Astrocyte (in vitro differentiated cells and primary cell): ENCODE measurements around the gene AMMECR1. TPM values are rescaled to one million over a fixed set of nuclear protein-coding genes. Genes with fewer than 3 reads are reported as not detected.

Source experiments
- DNase-seq: peaks from one replicate; pipeline ENCODE4 v3.0.0-alpha.2; 2010; ENCODE audit warnings: low read depth
- FAIRE-seq: peaks from 2 replicates; lab custom pipeline; 2011; peaks lifted over from hg19 to GRCh38; lab: Jason Lieb, UNC
- H2AFZ ChIP-seq: 2 replicates; pipeline ENCODE4 v1.6.0; 2012; ENCODE audit warnings: low read depth, low read length, inconsistent platforms
- H3K27ac ChIP-seq: 2 replicates; pipeline ENCODE4 v1.5.1; 2011; ENCODE audit warnings: low read depth, low read length, inconsistent platforms
- H3K27me3 ChIP-seq: 2 replicates; pipeline ENCODE4 v1.6.0; 2011; ENCODE audit warnings: low read length, inconsistent platforms; ENCODE audit not compliant: insufficient read depth
- H3K36me3 ChIP-seq: 2 replicates; pipeline ENCODE4 v1.5.1; 2011; ENCODE audit warnings: low read length, inconsistent platforms; ENCODE audit not compliant: insufficient read depth
- H3K4me1 ChIP-seq: 2 replicates; pipeline ENCODE4 v1.5.1; 2011; ENCODE audit warnings: low read length, inconsistent platforms; ENCODE audit not compliant: insufficient read depth
- H3K4me2 ChIP-seq: 2 replicates; pipeline ENCODE4 v1.6.0; 2012; ENCODE audit warnings: low read length, inconsistent platforms
- H3K4me3 ChIP-seq: 2 replicates; pipeline ENCODE4 v1.5.1; 2011; ENCODE audit warnings: low read depth, mild to moderate bottlenecking, low read length, inconsistent platforms; ENCODE audit not compliant: insufficient read depth
- H3K79me2 ChIP-seq: 2 replicates; pipeline ENCODE4 v1.6.0; 2012; ENCODE audit warnings: mild to moderate bottlenecking, low read length, inconsistent platforms; ENCODE audit not compliant: insufficient read depth
- H3K9ac ChIP-seq: 2 replicates; pipeline ENCODE4 v1.6.0; 2012; ENCODE audit warnings: mild to moderate bottlenecking, low read length, inconsistent platforms
- H3K9me3 ChIP-seq: 2 replicates; pipeline ENCODE4 v1.5.1; 2012; ENCODE audit warnings: low read depth, mild to moderate bottlenecking, low read length, inconsistent platforms; ENCODE audit not compliant: insufficient read depth
- H4K20me1 ChIP-seq: 2 replicates; pipeline ENCODE4 v1.6.0; 2012; ENCODE audit warnings: low read length, inconsistent platforms; ENCODE audit not compliant: insufficient read depth
- H3K27ac Mint-ChIP-seq: one replicate; pipeline ENCODE4 v1.8.0; 2021; ENCODE audit warnings: mild to moderate bottlenecking, mixed read lengths; ENCODE audit not compliant: unreplicated experiment
- H3K27me3 Mint-ChIP-seq: one replicate; pipeline ENCODE4 v1.8.0; 2021; ENCODE audit warnings: low read depth, mixed read lengths; ENCODE audit not compliant: unreplicated experiment
- H3K36me3 Mint-ChIP-seq: one replicate; pipeline ENCODE4 v1.8.0; 2021; ENCODE audit warnings: low read depth, mixed read lengths; ENCODE audit not compliant: unreplicated experiment
- H3K4me1 Mint-ChIP-seq: one replicate; pipeline ENCODE4 v1.8.0; 2021; ENCODE audit warnings: low read depth, mixed read lengths; ENCODE audit not compliant: unreplicated experiment
- H3K4me3 Mint-ChIP-seq: one replicate; pipeline ENCODE4 v1.8.0; 2021; ENCODE audit warnings: mild to moderate bottlenecking, moderate library complexity, mixed read lengths; ENCODE audit not compliant: unreplicated experiment
- H3K9me3 Mint-ChIP-seq: one replicate; pipeline ENCODE4 v1.8.0; 2021; ENCODE audit warnings: mild to moderate bottlenecking, mixed read lengths; ENCODE audit not compliant: unreplicated experiment
- EZH2 ChIP-seq: IDR thresholded peaks from 2 replicates; pipeline ENCODE4 v1.6.1; 2012; ENCODE audit warnings: mild to moderate bottlenecking, low read length, inconsistent platforms; ENCODE audit not compliant: insufficient read depth
- total RNA-seq: library from RNA; stranded (reverse); gene quantifications from 2 replicates; pipeline ENCODE4 v1.2.1, GENCODE V29; 2021
- TF ChIP-seq, protein P1 (sequence below): IDR thresholded peaks from 2 replicates; pipeline ENCODE4 v1.5.1; 2011; ENCODE audit warnings: low read depth, mild to moderate bottlenecking, inconsistent platforms, low read length, moderate library complexity; ENCODE audit not compliant: insufficient read depth

The AMMECR1 gene
- total RNA-seq, 1 donor from 2014 or later, result 16.0 TPM

DNA sequence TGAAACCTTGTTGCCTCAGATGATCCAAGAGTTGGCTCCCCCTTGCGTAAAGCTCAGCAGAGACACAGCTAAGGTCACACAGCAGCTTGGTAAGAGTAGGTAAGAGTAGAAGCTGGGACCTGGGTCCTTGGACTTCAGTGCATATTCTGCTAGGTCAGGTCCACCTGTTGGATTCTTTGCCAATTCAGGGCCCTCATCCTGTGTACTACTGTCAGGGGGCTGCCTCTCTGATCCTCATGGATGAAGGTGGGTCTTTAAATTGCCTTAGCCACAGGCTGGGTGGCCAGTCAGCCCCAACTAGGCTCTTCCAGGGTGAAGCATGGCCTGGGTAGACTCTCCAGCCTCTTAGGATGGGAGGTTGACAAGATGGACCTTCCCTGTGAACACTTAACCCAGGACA is 155.8 kb downstream of the AMMECR1 start:
- no peak overlapping the region for H3K4me3 ChIP-seq
- H3K4me3 Mint-ChIP-seq, result no peak overlapping the region
- no peaks in the 10 kb centered on the region for H3K9me3 ChIP-seq
- no peaks in the 10 kb centered on the region for H3K27me3 ChIP-seq
- no peaks in the 10 kb centered on the region for H3K4me1 Mint-ChIP-seq
- H3K79me2 ChIP-seq, result no peaks in the 10 kb centered on the region
- H3K36me3 ChIP-seq, result no peaks in the 10 kb centered on the region
- DNase-seq, result no peak
- H3K36me3 Mint-ChIP-seq, result no peaks in the 10 kb centered on the region
- H3K4me2 ChIP-seq, result no peak overlapping the region
- H2AFZ ChIP-seq, result no peak overlapping the region
- no peaks in the 10 kb centered on the region for H3K27me3 Mint-ChIP-seq
- no peak overlapping the region for H3K9ac ChIP-seq
- H4K20me1 ChIP-seq, result no peaks in the 10 kb centered on the region
- H3K9me3 Mint-ChIP-seq, result no peaks in the 10 kb centered on the region
- H3K4me1 ChIP-seq, result peaks cover 6% of the 10 kb centered on the region
- no peak for FAIRE-seq
- H3K27ac Mint-ChIP-seq, result no peak overlapping the region
- TF ChIP-seq EZH2, result no peak
- TF ChIP-seq, protein P1, sequence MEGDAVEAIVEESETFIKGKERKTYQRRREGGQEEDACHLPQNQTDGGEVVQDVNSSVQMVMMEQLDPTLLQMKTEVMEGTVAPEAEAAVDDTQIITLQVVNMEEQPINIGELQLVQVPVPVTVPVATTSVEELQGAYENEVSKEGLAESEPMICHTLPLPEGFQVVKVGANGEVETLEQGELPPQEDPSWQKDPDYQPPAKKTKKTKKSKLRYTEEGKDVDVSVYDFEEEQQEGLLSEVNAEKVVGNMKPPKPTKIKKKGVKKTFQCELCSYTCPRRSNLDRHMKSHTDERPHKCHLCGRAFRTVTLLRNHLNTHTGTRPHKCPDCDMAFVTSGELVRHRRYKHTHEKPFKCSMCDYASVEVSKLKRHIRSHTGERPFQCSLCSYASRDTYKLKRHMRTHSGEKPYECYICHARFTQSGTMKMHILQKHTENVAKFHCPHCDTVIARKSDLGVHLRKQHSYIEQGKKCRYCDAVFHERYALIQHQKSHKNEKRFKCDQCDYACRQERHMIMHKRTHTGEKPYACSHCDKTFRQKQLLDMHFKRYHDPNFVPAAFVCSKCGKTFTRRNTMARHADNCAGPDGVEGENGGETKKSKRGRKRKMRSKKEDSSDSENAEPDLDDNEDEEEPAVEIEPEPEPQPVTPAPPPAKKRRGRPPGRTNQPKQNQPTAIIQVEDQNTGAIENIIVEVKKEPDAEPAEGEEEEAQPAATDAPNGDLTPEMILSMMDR, result no peak
- no peak overlapping the region for H3K27ac ChIP-seq

DNA sequence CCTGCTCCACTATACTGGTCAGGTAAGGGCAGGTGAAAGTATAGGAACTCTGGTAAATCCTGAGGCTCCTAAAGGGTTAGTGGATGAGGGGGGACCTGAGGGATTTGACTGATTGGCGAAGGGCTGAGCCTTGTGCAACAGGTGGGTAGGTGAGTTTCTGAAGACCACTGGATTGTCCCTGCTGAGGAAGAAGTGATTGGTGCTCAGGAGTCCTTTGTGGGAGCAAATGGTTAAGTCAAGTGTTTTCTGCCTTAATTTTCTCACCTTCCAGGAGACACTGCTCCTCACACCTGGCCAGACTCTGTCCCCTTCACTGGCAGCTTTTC is 156.6 kb downstream of the AMMECR1 start:
- no peaks in the 10 kb centered on the region for H3K36me3 Mint-ChIP-seq
- H3K4me3 Mint-ChIP-seq, result no peak overlapping the region
- H3K27ac ChIP-seq, result peak overlapping the region; percentile 65
- H4K20me1 ChIP-seq, result no peaks in the 10 kb centered on the region
- H3K4me2 ChIP-seq, result no peak overlapping the region
- no peaks in the 10 kb centered on the region for H3K9me3 Mint-ChIP-seq
- H3K79me2 ChIP-seq, result no peaks in the 10 kb centered on the region
- H3K27ac Mint-ChIP-seq, result no peak overlapping the region
- FAIRE-seq (peak; percentile 92), DNase-seq (no peak)
- no peak for TF ChIP-seq EZH2
- TF ChIP-seq, protein P1, result no peak
- no peaks in the 10 kb centered on the region for H3K36me3 ChIP-seq
- H3K4me1 ChIP-seq, result peaks cover 6% of the 10 kb centered on the region
- H3K9ac ChIP-seq, result peak overlapping the region; percentile 63
- no peaks in the 10 kb centered on the region for H3K27me3 ChIP-seq
- H3K4me3 ChIP-seq, result no peak overlapping the region
- H3K4me1 Mint-ChIP-seq, result no peaks in the 10 kb centered on the region
- no peak overlapping the region for H2AFZ ChIP-seq
- no peaks in the 10 kb centered on the region for H3K9me3 ChIP-seq
- no peaks in the 10 kb centered on the region for H3K27me3 Mint-ChIP-seq

DNA sequence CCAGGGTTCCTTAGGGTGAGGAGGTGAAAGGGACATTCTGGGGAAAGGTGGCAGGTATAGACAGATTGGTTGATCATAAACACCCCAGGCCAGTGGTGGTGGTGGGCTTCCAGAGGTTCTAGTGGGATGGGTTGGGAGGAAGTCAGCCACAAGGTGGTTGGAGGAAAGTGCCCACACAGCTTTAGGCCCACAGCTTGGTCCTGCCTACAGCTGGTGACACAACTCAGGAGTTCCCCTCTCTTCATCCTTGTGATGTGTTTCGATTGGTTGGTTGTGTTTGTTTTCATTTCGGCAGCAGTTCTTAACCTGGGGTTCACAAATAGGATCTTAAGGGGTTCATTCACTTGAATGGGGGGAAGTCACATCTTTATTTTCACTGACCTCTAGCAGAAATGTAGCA is 158.0 kb downstream of the AMMECR1 start:
- Histone ChIP-seq H3K4me2 (no peak overlapping the region), H3K79me2 (no peaks in the 10 kb centered on the region), H4K20me1 (no peaks in the 10 kb centered on the region), H2AFZ (no peak overlapping the region), H3K9ac (no peak overlapping the region), H3K27me3 (no peaks in the 10 kb centered on the region), H3K4me1 (peaks cover 6% of the 10 kb centered on the region), H3K9me3 (no peaks in the 10 kb centered on the region), H3K27ac (no peak overlapping the region), H3K4me3 (no peak overlapping the region), H3K36me3 (no peaks in the 10 kb centered on the region)
- no peak for FAIRE-seq
- TF ChIP-seq, protein P1, result no peak
- TF ChIP-seq EZH2, result no peak
- no peaks in the 10 kb centered on the region for H3K4me1 Mint-ChIP-seq
- no peak overlapping the region for H3K4me3 Mint-ChIP-seq
- no peaks in the 10 kb centered on the region for H3K36me3 Mint-ChIP-seq
- DNase-seq, result no peak
- no peaks in the 10 kb centered on the region for H3K9me3 Mint-ChIP-seq
- no peak overlapping the region for H3K27ac Mint-ChIP-seq
- no peaks in the 10 kb centered on the region for H3K27me3 Mint-ChIP-seq
